Neural cell (in vitro differentiated cells): ENCODE results near the gene AFF3. TPM values are rescaled to one million over a fixed set of nuclear protein-coding genes. Genes with fewer than 3 reads are reported as not detected.

ENCODE experiments used
- H2AFZ ChIP-seq: fragments of 200-600, 300-800 bp; sonication (generic), shearing (Covaris generic); 2 replicates; pipeline ENCODE4 v1.6.0; 2014; ENCODE audit warnings: low read depth, mild to moderate bottlenecking, antibody characterized with exemption, low read length, moderate library complexity
- H3F3A ChIP-seq: fragments of 200-600 bp; shearing (Covaris generic); 2 replicates; pipeline ENCODE4 v1.6.1; 2016; ENCODE audit warnings: mild to moderate bottlenecking, moderate library complexity, mixed read lengths, antibody characterized with exemption, low read length; ENCODE audit not compliant: insufficient read depth, poor library complexity, severe bottlenecking
- H3K27ac ChIP-seq: fragments of 200-600, 300-800 bp; sonication (generic), shearing (Covaris generic); 2 replicates; pipeline ENCODE4 v1.5.1; 2014; ENCODE audit warnings: mild to moderate bottlenecking, low read length, moderate library complexity
- H3K27me3 ChIP-seq: fragments of 300-800, 200-600 bp; sonication (generic), shearing (Covaris generic); 2 replicates; pipeline ENCODE4 v1.6.0; 2014; ENCODE audit warnings: mild to moderate bottlenecking, low read depth, low read length, moderate library complexity; ENCODE audit not compliant: insufficient read depth
- H3K36me3 ChIP-seq: fragments of 300-800, 200-600 bp; sonication (generic), shearing (Covaris generic); 2 replicates; pipeline ENCODE4 v1.5.1; 2014; ENCODE audit warnings: mild to moderate bottlenecking, antibody characterized with exemption, low read length, moderate library complexity; ENCODE audit not compliant: insufficient read depth
- H3K4me2 ChIP-seq: fragments of 300-800, 200-600 bp; sonication (generic), shearing (Covaris generic); 2 replicates; pipeline ENCODE4 v1.6.0; 2014; ENCODE audit warnings: mild to moderate bottlenecking, low read length
- H3K4me3 ChIP-seq: fragments of 300-800, 200-600 bp; sonication (generic), shearing (Covaris generic); 2 replicates; pipeline ENCODE4 v1.5.1; 2014; ENCODE audit warnings: mild to moderate bottlenecking, low read length, moderate library complexity
- H3K79me2 ChIP-seq: fragments of 200-600 bp; shearing (Covaris generic); replicated peaks from 2 replicates; pipeline ENCODE4 v1.6.0; 2014; ENCODE audit warnings: mild to moderate bottlenecking, low read length, moderate library complexity; ENCODE audit not compliant: insufficient read depth
- H3K9ac ChIP-seq: fragments of 300-800, 200-600 bp; sonication (generic), shearing (Covaris generic); 2 replicates; pipeline ENCODE4 v1.6.1; 2016; ENCODE audit warnings: mild to moderate bottlenecking, low read length, mixed read lengths
- H3K9me2 ChIP-seq: fragments of 200-600 bp; shearing (Covaris generic); 2 replicates; pipeline ENCODE4 v1.6.1; 2016; ENCODE audit warnings: mild to moderate bottlenecking, low read length, mixed read lengths; ENCODE audit not compliant: insufficient read depth
- H3K9me3 ChIP-seq: fragments of 200-600, 300-800 bp; sonication (generic), shearing (Covaris generic); 2 replicates; pipeline ENCODE4 v1.6.1; 2016; ENCODE audit warnings: mild to moderate bottlenecking, mixed run types, low read length, moderate library complexity, mixed read lengths
- H4K20me1 ChIP-seq: fragments of 200-600 bp; shearing (Covaris generic); 2 replicates; pipeline ENCODE4 v1.6.1; 2016; ENCODE audit warnings: mild to moderate bottlenecking, mixed run types; ENCODE audit not compliant: insufficient read depth
- EZH2 ChIP-seq: fragments of 200-600, 300-800 bp; shearing (Covaris generic), sonication (generic); IDR thresholded peaks from 2 replicates; pipeline ENCODE4 v1.6.1; 2014; ENCODE audit warnings: antibody characterized with exemption, low read length, borderline replicate concordance, mild to moderate bottlenecking; ENCODE audit not compliant: insufficient read depth, poor library complexity, severe bottlenecking
- MXI1 ChIP-seq: fragments of 450-650 bp; conservative IDR thresholded peaks from 2 replicates; pipeline ENCODE4 v1.6.1; 2014; ENCODE audit warnings: antibody characterized with exemption, mild to moderate bottlenecking; ENCODE audit not compliant: poor library complexity, severe bottlenecking
- POLR2AphosphoS5 ChIP-seq: IDR thresholded peaks from 2 replicates; pipeline ENCODE4 v1.6.1; 2012
- REST ChIP-seq: IDR thresholded peaks from 2 replicates; pipeline ENCODE4 v1.6.1; 2012; ENCODE audit warnings: borderline replicate concordance
- TAF1 ChIP-seq: IDR thresholded peaks from 2 replicates; pipeline ENCODE4 v1.6.1; 2012; ENCODE audit warnings: low read depth
- polyA plus RNA-seq: library from polyadenylated mRNA; depleted of rRNA; stranded (reverse); fragments of >200 nt; gene quantifications from 2 replicates; pipeline ENCODE4 v1.2.3, GENCODE V29; 2014
- TF ChIP-seq, protein P1 (sequence below): fragments of 450-650 bp; IDR thresholded peaks from 2 replicates; pipeline ENCODE4 v1.5.1; 2014; ENCODE audit warnings: antibody characterized with exemption, mild to moderate bottlenecking, moderate library complexity; ENCODE audit not compliant: poor library complexity, severe bottlenecking

The AFF3 gene
- polyA plus RNA-seq, 1 donor from 2014 or later: 5.1 TPM

DNA sequence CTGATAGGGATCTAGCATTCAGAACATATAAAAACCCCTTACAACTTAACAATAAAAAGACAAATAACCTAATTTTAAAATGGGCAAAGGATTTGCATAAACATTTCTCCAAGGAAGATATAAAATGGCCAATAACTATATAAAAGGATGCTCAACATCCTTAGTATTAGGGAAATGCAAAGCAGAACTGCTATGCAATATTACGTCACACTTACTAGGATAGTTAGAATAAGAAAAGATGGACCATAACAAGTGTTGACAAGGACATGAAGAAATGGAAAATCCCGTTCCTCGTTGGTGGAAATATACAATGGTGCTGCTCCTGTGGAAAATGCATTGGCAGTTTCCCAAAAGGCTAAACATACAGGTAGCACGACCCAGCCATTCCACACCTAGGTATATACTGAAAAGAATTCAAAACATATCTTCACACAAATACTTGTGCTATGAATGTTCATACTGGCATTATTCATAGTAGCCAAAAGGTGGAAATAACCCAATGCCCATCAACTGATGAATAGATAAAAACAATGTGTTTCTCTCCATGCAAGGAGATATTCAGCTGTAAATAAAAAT is 604.4 kb downstream of the AFF3 start:
- Histone ChIP-seq H3K27me3 (peaks cover 16% of the 10 kb centered on the region), H3K9me3 (no peaks in the 10 kb centered on the region), H3K9me2 (no peaks in the 10 kb centered on the region), H4K20me1 (no peaks in the 10 kb centered on the region), H3F3A (no peaks in the 10 kb centered on the region), H3K79me2 (no peaks in the 10 kb centered on the region), H3K9ac (no peak overlapping the region), H2AFZ (no peak overlapping the region), H3K4me3 (no peak overlapping the region), H3K4me2 (no peak overlapping the region), H3K36me3 (no peaks in the 10 kb centered on the region), H3K27ac (no peak overlapping the region)
- no peak for TF ChIP-seq POLR2AphosphoS5

- Histone ChIP-seq H3K79me2 (no peaks in the 10 kb centered on the region), H3K27me3 (peaks cover 28% of the 10 kb centered on the region), H3K36me3 (no peaks in the 10 kb centered on the region), H3K9me2 (no peaks in the 10 kb centered on the region), H3K9me3 (no peaks in the 10 kb centered on the region), H4K20me1 (no peaks in the 10 kb centered on the region), H3K4me3 (no peak overlapping the region), H3F3A (no peaks in the 10 kb centered on the region), H2AFZ (no peak overlapping the region), H3K9ac (no peak overlapping the region), H3K4me2 (no peak overlapping the region), H3K27ac (no peak overlapping the region)
- TF ChIP-seq MXI1 (no peak), REST (no peak), POLR2AphosphoS5 (no peak)
- TF ChIP-seq, protein P1, sequence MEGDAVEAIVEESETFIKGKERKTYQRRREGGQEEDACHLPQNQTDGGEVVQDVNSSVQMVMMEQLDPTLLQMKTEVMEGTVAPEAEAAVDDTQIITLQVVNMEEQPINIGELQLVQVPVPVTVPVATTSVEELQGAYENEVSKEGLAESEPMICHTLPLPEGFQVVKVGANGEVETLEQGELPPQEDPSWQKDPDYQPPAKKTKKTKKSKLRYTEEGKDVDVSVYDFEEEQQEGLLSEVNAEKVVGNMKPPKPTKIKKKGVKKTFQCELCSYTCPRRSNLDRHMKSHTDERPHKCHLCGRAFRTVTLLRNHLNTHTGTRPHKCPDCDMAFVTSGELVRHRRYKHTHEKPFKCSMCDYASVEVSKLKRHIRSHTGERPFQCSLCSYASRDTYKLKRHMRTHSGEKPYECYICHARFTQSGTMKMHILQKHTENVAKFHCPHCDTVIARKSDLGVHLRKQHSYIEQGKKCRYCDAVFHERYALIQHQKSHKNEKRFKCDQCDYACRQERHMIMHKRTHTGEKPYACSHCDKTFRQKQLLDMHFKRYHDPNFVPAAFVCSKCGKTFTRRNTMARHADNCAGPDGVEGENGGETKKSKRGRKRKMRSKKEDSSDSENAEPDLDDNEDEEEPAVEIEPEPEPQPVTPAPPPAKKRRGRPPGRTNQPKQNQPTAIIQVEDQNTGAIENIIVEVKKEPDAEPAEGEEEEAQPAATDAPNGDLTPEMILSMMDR: no peak
Measured at GRCh38 chr2:99524056-99524455, 618.3 kb downstream of the AFF3 start.

- no peaks in the 10 kb centered on the region for H3F3A ChIP-seq
- H4K20me1 ChIP-seq: no peaks in the 10 kb centered on the region
- no peak overlapping the region for H2AFZ ChIP-seq
- no peak overlapping the region for H3K9ac ChIP-seq
- no peaks in the 10 kb centered on the region for H3K9me2 ChIP-seq
- no peaks in the 10 kb centered on the region for H3K36me3 ChIP-seq
- TF ChIP-seq POLR2AphosphoS5: no peak
- no peak for TF ChIP-seq MXI1
- TF ChIP-seq EZH2: no peak
- TF ChIP-seq REST: no peak
- TF ChIP-seq, protein P1: no peak
- no peak for TF ChIP-seq TAF1
- H3K79me2 ChIP-seq: no peaks in the 10 kb centered on the region
- no peak overlapping the region for H3K4me2 ChIP-seq
- H3K27me3 ChIP-seq: peaks cover 15% of the 10 kb centered on the region
- H3K9me3 ChIP-seq: no peaks in the 10 kb centered on the region
- no peak overlapping the region for H3K4me3 ChIP-seq
- H3K27ac ChIP-seq: no peak overlapping the region
Measured at GRCh38 chr2:99522157-99522556, 620.2 kb downstream of the AFF3 start.
